HG03159 (cell line): ENCODE data around the gene CAP2.
"Not testable (repeated sequence)": the region's sequence is repeated elsewhere in the genome, so short reads cannot be mapped to it uniquely, and the experiment has no call there.

Experiments used
- ATAC-seq: cut with Tn5 transposase; IDR thresholded peaks from one replicate; pipeline ENCODE4 v1.9.1; 2021; ENCODE audit warnings: mild to moderate bottlenecking, moderate library complexity; ENCODE audit not compliant: unreplicated experiment

Gene CAP2

DNA sequence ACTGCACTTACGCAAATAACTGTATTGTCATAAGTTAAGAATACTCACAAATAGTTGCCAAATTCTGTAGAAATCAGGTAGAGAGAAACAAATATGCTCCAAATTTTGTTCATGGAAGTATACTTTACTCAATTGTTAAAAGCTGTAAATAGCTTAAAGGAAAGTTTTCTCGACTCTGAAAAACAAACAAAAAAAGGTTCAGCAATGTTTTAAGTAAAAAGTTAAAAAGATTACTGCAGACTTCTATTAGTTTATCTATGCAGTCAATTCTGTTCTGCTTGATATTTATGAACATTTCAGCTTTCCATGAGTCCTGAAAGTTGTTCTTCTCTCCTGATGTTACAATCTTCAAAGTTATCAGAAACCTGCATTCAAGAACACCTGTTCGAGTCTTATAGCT is 169.2 kb downstream of the CAP2 start:
- ATAC-seq = no peak

- no peak for ATAC-seq
Measured at GRCh38 chr6:17565399-17565798, 172.0 kb downstream of the CAP2 start.

GRCh38 chr6:17574866-17575560 is 181.6 kb downstream of the CAP2 start:
- ATAC-seq = no peak

DNA sequence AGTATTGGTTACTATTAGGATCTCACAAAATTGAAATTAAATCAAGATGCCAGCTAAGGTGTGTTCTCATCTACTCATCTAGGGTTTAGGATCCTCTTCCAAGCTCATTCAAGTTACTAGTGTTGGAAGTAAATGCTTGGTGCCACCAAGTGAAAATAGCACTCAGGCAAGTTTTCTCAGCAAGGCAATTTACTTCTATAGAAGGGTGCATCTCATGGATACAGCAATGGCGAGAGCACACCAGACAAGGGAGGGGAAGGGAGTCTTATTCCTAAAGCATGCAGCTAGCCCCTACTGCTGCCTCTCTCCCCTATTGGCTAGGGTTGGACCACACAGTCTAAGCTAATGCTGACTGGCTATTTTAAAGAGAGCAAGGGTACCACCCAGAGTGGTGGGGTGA is 183.7 kb downstream of the CAP2 start:
- no peak for ATAC-seq

GRCh38 chr6:17580518-17581048 is 187.2 kb downstream of the CAP2 start:
- ATAC-seq = peak; percentile 54

GRCh38 chr6:17581282-17581681 is 187.9 kb downstream of the CAP2 start:
- not testable (repeated sequence) for ATAC-seq

GRCh38 chr6:17583811-17584210 is 190.4 kb downstream of the CAP2 start:
- no peak for ATAC-seq

- peak; percentile 43 for ATAC-seq
Measured at GRCh38 chr6:17584241-17584803, 190.9 kb downstream of the CAP2 start.

DNA sequence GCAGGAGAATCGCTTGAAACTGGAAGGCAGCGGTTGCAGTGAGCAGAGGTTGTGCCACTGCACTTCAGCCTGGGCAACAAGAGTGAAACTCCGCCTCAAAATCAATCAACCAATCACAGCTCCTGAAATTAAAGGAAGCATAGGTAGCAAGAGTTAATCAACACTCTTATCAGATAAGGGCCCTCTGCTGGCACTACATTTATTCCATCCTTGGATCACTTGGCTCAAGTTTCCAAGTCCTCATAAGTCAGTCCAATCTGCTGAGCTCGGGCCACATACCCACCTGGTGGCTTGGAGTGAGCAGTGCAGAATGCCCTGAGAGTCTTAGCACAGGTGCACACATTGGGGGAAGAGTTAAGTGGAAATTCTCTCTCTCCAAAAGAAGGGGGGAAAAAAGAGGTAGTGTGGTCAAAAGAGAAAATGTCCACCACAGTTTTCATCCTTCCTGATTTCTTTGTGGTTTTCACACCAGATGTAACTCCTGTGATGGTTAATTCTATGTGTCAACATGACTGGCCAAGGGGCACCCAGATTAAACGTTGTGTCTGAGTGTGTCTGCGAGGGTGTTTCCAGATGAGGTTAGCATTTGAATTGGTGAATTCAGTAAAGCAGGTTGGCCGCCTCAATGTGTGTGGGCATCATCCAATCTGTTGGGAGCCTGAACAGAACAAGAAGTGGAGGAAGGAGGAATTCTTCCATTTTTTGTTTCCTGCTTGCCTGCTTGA is 192.5 kb downstream of the CAP2 start:
- ATAC-seq = no peak

DNA sequence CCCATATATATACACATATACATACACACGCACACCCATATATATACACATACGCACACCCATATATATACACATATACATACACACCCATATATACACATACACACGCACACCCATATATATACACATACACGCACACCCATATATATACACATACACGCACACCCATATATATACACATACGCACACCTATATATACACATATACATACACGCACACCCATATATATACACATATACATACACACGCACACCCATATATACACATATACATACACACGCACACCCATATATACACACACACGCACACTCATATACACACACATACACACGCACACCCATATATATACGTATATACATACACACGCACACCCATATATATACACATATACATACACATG is 193.2 kb downstream of the CAP2 start:
- ATAC-seq = not testable (repeated sequence)

DNA sequence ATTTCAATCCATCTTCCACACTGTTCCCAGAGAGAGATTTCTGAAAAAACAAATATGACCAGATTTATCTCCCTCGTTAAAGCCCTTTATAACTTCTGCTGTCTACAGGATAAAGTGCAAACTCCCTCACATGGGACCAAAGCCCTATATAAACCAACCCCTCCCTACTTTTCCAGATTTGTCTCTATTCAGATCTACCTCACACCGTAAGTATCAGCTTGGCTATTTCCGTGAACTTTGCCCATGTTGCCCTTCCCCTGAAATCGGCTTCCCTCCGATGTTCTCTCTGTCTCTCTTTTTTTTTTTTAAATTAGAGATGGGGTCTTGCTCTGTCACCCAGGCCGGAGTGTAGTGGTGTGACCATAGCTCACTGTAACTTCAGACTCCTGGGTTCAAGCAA is 194.6 kb downstream of the CAP2 start:
- ATAC-seq = no peak

DNA sequence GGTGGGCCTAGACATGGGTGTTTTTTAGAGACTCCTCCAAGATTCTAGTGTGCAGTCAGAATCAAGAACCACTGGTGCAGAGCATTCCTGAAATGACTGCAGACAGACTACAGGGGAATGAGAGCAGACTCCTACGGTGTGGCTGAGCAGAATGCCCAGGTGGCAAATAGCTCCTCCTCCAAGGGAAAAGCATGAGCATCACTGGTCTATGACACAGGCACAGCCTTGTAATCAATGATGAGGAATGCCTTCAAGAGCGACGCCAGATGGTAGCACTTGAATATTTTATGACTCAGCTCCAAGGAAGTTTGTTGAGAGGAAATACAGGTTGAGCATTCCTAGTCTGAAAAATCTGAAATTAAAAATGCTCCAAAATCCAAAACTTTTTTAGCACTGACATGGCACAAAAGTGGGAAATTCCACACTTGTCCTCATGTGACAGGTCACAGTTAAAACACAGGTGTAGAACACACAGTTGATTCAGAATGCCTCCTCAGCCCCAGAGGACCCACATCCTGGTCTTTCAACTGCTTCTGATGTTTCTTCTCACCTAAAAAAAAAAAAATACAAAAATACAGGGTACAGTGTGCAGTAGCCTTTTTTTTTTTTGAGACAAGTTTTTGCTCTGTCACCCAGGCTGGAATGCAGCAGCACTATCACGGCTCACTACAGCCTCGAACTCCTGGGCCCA is 196.2 kb downstream of the CAP2 start:
- ATAC-seq = no peak

- ATAC-seq = no peak
Measured at GRCh38 chr6:17591287-17591686, 197.9 kb downstream of the CAP2 start.

GRCh38 chr6:17593246-17593645 is 199.9 kb downstream of the CAP2 start:
- ATAC-seq = no peak

- ATAC-seq = no peak
Measured at GRCh38 chr6:17596085-17596484, 202.7 kb downstream of the CAP2 start.

DNA sequence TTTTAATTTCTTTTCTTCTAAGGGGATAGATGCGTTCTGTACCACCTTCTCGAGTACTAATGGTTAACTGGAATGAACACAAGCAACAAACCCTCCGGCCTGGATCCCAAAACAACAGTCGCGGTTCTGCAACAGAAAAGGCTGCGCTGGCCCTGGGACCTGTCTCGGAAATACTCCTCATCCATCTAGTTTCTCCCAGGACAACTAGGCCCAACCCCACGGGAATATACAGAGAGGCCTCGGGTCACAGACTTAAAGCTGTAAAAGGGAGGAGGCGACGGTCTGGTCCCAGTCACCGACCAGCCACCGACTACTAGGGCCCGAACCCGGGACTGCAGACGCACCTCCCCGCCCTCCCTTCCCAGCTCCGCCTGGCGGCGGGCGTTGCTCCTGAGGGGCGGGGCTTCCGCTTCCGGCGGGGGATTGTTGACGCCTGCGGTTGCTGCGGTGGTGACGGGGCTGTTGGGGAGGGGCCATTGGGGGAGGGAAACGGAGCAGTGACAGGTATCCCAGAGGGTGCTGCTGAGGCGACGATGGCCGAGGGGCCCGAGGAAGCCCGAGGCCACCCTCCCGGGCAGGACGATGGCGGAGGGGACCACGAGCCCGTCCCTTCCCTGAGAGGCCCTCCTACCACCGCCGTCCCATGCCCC is 206.6 kb downstream of the CAP2 start, which contains the start of gene FAM8A1:
Gene FAM8A1 (plus strand): TSS at position 426 of the 650 bp plus-strand sequence. CDS start 108 bp downstream, at position 534.
- peak; percentile 82 for ATAC-seq

DNA sequence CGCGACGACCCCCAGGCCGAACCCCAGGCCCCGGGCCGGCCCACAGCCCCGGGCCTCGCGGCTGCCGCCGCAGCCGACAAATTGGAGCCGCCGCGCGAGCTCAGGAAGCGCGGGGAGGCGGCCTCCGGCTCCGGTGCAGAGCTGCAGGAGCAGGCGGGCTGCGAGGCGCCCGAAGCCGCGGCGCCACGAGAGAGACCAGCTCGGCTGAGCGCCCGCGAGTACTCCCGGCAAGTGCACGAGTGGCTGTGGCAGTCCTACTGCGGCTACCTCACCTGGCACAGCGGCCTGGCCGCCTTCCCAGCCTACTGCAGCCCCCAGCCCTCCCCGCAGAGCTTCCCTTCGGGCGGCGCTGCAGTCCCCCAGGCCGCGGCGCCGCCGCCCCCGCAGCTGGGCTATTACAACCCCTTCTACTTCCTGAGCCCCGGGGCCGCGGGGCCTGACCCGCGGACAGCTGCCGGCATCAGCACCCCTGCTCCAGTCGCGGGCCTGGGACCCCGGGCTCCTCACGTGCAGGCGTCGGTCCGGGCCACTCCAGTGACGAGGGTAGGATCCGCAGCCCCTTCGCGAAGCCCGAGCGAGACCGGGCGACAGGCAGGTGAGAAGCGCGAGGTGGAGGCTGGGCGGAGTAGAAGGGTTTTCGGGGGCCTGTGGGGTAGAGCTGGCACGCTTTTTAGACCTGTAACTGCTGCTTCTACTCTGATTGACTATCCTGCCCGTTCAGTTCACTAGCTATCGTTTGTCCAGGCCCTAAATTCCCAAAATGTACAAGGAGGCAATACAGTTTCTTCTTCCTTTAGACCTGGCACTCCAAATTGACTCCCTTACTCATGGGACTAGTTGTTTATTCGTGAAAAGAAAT is 207.4 kb downstream of the CAP2 start:
- peak; percentile 57 for ATAC-seq

- ATAC-seq = no peak
Measured at GRCh38 chr6:17601386-17601703, 207.9 kb downstream of the CAP2 start.

DNA sequence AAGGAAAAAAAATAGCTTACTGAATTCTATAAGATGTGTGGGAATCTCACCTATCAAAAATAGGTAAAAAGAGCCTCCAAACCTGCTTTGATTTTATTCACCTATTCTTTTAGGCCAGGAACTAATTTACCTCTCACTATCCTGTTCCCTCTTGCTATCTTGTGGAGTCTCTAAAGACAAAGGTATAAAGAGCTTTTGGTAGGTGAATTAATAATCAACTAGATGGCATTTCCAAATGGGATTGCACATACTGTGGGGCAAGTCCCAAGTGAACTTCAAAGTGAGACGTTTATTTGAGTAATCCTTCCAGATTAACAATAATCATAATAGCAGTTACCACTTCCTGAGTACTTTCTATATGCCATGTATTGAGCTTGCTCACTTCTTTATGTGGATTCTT is 209.5 kb downstream of the CAP2 start:
- no peak for ATAC-seq

GRCh38 chr6:17606606-17607005 is 213.2 kb downstream of the CAP2 start:
- ATAC-seq = no peak
